NCI-H82 treated with DMSO at 0.1 percent for 48 hours (cell line): ENCODE measurements around the gene FITM1.

Experiments
- DNase-seq: peaks from one replicate; lab custom pipeline; 2025; ENCODE audit not compliant: unreplicated experiment; lab: John Stamatoyannopoulos, UW

FITM1 gene, protein sequence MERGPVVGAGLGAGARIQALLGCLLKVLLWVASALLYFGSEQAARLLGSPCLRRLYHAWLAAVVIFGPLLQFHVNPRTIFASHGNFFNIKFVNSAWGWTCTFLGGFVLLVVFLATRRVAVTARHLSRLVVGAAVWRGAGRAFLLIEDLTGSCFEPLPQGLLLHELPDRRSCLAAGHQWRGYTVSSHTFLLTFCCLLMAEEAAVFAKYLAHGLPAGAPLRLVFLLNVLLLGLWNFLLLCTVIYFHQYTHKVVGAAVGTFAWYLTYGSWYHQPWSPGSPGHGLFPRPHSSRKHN

DNA sequence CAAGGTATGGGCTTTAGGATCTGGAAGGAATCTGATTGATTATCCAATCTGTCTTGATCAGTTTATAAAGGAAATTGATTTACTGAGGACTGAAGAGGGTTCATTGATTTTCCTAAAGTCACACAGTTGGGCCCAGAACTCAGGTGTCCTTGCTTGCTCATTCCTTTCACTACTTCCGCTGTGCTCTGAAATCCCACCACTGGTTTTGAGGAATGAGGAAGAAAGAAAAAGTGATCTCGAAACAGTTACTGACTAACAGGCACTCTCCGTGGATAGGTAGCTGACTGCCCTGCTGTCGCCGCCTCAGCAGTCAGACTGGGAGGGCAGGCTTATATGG is at the start of gene FITM1:
Gene FITM1 (plus strand): TSS at position 280 of the 337 bp plus-strand sequence. CDS start 905 bp downstream, outside the sequence.
- no peak for DNase-seq

DNA sequence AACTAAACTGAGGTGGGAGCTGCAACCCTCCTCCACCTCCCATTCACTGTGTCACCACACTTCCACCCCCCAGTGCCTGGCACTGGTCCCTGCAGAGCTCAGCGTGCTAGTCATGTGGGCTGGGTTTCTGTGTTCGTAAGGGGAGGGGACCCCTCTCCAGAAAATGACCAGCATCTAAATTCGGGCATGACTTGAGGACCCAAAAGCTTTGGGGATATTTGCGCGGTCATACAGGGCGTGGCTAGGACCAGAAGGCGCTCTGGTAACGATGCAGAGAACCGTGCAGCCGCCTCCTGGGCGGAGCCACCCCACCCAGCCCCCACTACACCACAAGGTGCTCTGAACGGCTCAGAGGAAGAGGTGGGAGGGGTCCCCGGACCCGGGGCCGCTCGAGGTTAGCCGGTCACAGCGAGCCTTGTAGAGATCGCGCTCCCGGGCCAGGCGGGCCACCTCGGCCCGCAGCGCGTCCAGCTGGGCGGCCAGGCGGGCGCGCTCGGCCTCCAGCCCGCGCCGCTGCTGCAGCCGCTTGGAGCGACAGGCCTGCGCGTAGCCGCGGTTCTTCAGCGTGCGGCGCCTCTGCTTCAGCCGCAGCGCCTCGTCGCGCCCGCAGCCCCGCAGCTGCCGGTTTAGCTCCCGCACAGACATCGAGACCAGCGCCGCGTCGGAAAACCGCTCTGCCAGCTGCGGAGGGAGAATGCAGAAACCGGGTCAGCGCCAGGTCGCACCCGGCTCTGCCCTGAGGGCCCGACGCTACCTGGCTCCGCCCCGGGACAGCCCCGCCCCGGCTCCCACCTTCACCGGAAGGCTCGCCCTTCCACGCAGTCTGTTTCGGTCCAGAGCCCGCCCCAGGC is 49.3 kb upstream of the FITM1 start:
- DNase-seq = peak; percentile 25

DNA sequence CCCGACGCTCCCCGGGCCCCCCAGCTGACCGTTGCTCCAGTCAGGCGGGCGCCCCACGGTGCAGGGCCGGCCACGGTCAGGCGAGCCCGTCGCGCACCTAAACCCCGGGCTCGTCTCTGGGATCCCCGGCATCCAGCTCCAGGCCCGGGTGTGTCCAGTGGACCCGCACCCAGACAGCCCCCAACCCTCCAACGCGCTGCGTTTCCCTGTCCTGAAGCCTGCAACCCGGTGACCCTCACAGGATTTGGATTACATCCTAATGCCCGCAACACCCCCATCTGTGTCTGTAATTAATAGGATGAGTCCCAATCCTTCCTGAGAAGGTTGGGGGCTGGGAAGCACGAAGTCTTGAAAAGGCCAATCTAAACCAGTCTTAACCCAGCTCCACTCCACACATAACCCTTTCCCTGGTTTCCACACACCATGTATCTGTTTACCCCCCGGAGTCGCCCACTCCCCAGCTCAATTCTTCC is 48.7 kb upstream of the FITM1 start:
- peak; percentile 85 for DNase-seq

DNA sequence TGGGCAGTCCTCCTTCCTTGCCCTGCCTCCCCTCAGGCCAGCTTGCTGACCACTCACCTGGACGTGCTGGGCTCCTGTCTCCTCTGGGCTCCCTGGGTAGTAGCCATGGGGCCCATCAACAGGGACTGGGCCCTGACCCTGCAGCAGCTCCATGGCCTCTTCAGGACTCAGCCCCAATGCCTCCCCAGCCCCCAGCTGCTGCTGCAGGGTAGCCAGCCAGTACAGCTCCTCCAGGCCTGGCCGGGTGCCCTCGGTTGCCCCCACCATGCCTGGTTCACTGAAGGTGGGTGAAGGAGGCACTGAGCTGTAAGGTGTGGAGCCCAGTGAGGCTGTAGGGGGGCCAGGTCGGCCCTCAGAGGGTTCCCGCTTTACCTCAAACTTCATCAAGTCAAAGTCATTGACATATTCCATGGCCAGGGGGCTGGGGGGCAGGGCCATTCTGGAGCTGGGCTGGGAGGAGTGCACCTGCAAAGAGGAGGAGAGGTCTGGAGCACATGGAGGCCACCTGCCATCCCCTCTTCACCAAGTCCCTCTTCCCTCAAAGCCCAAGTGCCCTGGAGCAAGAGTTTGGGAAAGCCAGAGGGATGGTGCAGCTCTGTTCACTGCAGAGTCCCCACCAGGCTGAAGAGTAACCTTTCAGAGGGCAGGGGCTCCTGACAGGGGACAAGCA is 47.9 kb upstream of the FITM1 start:
- DNase-seq = no peak

DNA sequence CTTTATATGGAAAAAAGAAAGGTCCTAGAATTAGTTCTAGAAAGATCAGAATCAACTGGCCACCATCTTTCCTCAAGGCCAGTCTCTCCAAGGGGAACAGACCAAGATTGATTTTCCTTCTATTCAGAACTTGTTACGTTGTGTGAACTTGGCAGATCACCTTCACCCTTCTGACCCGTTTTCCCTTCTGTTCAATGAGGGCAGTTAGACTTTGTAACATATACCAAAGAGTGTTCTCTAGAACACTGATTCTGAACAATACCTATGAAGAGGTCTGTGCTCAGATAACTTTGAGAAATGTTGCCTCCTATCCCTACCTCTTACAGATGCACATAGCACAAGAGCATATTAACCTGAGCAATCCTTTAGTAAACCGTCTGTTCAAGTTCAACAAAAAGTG is 47.0 kb upstream of the FITM1 start:
- no peak for DNase-seq

DNA sequence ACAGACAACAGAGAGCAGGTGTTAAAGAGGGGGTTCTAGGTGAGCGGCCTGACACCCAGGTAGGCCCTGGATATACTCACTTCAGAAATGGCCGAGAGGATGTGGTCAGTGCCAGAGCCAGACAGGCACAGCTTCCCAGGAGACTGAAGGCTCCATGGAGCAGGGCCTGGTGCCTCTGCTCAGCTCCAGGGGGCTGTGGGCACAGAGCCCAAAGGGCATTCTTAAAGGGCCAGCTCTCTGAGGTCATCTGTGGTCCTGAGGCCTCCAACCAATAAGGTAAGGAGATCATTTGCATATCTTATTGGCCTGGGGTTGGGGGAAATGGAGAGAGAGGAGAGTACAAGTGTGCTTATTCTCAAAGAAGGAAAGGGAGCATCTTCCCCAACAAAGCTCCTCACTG is 46.0 kb upstream of the FITM1 start:
- no peak for DNase-seq

DNA sequence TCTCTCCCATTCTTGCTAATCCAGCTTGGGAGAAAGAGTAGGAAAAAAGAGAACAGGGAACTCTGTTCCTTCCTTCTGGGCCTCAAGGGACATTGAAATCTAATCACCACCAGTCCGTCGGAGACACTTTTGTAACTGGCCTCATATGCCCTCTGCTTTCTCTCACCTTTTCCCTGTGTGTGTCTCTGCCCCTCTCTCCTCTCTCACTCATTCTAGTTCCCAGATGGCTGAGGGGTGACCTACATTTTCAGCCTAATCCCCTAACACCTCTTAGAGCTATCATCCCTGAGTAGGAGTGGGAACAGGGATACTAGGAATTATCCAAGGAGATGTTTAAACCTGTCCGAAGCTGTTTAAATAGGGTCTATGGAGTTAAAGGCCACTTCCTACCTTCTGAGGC is 45.2 kb upstream of the FITM1 start:
- DNase-seq = peak; percentile 86

DNA sequence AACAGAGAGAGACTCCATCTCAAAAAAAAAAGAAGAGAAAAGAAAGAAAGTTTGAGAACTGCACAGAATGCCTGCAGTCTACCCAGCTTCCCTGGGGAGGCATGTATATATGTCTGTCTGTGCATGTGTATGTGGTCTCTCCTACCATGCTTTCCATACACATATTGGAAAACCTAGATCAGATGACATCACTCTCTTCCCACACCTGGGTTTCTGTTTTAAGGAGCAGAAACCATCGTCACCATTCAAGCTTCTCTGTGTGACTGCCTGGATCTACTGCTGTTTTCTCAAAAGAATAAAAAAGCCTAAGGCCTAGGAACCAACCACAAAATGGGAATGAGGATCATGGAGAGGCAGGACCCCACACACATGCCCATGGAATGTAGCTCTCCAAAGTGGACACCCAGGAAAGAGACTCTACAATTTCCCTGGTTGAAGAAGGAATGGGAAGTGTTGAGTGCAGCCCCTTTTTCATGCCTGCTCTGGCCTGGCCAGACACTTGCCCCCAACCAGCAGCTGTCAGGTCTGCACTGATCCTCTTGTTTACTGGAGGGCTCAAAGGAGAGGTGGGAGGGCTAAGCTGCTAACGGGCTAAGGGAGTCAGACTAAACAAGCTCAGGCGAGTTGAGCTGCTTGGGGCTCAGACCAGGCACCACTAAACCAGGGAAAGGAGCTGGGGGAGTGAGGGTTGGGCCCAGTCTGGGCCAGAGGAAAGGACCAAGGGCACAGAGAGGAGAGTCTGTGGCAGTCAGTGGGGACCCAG is 44.1 kb upstream of the FITM1 start:
- peak; percentile 87 for DNase-seq

DNA sequence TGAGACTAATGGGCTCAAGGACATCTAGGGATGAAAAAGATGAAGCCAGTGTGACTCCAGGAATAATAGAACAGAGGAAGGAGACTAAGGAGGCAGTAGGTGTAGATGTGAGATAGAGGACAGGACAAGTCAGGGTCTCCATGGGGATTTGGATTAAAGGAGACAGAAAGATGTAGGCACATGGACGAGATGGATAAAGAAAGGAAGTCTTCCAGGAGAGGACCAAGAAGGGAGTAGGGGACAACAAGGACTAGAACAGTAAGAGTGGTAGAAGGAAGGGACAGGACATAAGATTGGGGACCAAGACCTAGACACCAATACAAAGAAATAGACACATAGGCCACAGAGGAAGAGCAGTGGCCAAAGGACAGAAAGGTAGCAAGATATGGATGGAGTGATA is 43.5 kb upstream of the FITM1 start:
- no peak for DNase-seq

DNA sequence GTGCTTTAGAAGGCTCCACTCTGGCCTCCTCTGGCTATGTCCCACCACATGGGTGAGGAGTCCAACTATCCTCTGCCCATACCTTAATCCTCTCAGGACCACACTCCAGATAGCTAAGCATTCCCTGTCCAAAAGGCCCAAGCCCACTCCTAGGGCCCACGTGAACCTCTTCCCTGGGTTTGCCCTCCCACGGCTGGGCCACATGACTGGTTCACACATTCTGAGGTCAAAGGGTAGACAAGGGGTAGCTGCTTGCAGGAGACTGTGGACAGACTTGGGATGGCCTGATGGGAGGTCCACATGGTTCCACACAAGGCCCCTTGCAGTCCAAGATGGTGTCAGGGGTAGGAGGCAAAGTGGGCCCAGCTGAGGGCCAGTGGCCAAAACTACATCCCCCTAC is 42.4 kb upstream of the FITM1 start:
- no peak for DNase-seq

DNA sequence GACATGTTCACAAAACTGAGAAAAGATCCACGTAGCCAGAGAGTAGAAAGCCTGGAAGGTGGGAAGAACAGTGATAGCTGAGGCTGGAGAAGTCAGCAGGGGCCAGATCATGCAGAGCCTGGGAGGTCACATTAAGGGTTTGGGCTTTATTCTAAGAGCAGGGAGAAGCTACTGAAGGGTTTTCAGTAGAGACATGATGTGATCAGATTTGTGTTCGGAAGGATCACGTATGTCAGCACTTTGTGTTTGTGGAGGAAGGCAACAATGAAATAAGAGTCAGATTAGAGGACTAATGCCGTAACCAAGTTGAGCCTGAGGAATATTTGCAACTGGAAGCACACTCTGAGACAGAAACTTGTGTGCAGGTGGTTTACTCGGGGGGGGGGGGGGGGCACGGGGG is 40.6 kb upstream of the FITM1 start:
- DNase-seq = no peak

DNA sequence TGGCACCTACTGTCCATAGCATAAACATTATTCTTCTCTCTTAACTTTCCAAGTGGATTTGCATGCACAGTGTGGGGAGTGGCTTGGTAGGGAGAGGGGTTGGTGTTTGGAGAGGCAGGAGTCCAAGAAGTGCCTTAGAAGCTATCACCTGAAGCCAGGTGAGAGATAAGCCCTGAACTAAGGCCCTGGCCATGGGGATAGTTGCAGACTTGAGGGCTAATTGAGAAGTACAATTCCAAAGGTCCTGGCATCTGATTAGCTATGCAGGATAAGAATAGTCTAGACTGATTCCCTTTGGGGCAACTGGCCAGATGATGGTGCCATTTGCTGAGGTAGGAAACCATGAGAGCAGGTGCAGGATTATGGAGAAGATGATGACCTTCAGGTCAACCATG is 38.4 kb upstream of the FITM1 start:
- DNase-seq = no peak

DNA sequence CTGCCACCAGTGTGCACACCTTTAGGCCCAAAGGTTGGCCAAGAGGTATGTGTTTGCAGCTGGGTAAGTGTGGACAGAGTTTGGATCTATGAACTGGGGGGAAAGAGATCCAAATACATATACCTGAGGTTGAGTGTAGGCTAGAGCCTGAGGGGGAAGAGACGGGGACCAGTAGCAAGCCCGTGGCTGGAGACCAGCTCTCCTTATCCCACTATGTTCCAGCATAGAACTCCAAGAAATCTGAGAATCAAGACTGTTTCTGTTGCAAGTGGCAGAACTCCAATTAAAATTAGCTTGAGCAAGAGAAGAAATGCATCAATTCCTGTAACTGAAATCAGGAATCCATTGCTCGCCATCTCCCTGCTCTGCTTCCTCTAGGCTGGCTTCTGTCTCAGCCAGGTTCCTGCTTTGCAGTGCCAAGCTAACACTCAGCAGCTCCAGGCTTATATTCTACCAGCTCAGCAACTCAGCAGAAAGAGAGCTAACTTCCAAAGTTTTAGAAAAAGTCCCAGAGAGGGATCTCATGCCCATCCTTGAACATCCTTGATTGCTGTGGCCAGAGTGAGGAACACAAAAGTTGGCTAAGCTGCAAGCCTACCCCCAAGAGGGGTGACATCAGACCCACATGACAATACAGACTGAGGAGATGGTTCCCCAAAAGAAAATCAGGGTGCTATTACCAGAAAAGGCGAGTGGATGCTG is 37.8 kb upstream of the FITM1 start:
- DNase-seq = no peak

DNA sequence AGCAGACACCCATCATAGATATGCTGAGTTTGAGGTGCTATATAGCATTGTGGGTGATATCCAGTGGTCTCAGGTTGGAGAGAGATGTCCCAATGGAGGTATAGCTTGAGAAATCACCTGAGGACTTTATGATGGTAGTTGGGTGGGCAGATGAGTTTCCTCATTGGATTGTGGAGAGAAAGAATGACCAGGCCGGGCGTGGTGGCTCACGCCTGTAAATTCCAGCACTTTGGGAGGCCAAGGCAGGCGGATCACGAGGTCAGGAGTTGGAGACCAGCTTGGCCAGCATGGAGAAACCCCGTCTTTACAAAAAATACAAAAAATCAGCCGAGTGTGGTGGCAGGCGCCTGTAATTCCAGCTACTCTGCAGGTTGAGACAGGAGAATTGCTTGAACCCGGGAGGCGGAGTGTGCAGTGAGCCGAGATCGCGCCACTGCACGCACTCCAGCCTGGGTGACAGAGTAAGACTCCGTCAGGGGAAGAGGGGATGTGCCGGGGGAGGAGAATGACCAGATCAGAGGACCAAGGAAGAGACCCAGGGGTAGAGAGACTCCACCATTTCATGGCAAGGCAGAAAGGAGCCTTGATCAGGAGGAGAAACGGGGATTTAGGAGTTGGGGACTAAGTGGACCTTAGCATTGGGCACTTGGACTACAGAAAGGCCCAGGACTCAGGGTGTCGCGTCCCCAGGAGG is 37.1 kb upstream of the FITM1 start:
- DNase-seq = no peak

DNA sequence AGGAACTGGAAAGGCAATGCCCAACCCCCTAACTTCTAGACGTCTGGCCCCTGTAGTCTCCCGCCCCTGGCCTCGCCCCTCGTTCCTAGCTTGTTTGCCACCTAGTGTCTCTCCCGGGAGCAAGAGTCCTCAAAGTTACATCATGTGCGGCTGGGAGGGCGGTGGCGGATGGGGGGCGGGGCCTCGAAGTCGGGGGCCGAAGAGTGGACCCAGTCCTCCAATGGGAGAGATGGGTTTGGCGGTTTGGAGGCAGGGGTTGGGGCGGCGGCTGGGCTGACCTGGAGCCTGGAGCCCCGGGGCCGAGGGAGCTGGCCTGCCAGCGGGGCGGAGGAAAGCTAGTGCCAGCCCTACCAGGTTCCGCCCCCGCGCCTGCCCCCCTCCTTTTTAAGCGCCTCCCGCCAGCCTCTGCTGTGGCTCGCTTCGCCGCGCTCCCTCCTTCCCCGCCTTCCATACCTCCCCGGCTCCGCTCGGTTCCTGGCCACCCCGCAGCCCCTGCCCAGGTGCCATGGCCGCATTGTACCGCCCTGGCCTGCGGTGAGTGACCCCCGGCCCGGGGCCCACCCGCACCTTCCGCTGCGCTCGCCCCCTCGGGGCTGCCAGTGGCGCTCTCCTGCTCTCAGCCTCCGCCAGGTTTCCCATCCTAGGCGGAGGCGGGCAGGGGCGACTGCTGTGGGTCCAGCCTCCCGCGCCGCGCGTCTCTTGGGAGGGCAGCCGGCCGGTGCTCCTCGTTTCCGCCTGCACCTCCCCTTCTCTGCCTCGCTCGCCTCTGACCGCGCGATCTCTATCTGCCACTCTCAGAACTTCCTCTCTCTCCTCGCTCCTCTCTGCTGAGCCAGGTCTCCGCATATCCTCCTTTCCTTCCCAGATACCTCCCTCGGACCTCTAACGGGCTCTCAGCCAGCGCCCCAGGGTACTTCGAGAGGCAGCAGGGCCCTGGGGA is 36.3 kb upstream of the FITM1 start, which contains the start of gene PCK2:
Gene PCK2 (plus strand): TSS at position 411 of the 940 bp plus-strand sequence. CDS start 95 bp downstream, at position 506.
- peak; percentile 70 for DNase-seq

DNA sequence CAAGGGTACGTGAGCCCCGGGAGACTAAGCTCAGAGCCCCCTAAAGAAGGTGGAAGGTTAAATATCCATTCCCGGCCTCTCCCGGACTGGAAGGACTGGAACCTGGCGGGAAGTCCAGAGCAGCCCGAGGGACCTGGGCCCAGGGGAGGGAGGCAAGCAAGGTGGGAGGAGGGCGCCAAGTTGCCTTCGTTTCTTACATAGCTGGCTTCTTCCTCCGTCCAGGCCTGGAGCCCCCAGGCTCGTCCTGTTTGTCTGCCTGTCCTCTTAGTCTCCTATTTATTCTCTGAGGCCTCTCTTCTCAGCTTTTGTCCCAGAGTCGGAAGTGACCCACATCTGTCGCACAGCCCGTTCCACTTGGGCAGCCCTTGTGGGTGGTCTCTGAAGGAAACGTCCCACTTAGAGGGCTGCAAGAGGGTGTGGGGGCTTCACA is 35.6 kb upstream of the FITM1 start:
- no peak for DNase-seq

DNA sequence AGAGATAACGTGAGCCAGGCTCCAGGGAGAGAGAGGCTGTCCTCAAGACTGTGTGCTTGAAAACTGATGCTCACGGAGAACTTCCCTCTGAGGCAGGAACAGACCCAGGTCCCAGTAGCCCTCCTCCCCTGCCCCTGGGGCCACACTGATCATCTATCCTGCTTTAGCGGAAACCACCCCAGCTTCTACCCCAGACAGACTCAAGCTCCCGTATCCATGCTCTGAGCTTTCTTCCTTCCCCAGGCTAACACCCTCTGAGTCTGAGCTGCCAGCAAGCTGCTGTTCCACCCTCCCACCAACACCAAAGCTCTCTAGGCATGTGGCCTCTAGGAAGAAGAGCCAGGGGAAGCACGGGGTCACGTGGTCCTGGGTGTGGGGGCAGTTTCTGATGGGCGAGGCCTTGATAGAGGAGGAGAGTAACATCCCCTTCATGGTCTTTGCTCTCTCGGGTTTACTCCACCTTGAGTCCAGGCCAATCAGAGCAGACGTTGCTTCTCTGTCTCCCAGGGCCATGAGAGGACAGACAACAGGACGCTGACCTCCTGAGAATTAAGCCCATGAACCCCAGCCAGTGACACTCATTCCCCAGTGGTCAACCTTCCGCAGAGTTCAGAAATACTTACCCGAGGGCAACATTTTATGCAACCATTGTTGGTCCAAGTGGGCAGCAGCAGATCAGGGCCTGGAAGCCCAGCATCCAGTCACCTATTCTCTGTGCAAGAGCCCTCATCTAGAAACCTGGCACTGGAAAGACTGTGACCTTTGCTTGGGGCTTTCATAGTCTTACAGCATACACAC is 35.0 kb upstream of the FITM1 start:
- DNase-seq = peak; percentile 18
